ENCODE data around the gene PARL. TPM values are rescaled to one million over a fixed set of nuclear protein-coding genes. Genes with fewer than 3 reads are reported as not detected.

Gene PARL
- total and polyA plus RNA-seq, 2 donors (not counting 1 experiment from before 2014, with no cell fraction given), result 30.2 to 55.9 TPM

- H2AFZ ChIP-seq (ENCODE audit: low read length), result no peak overlapping the region
- no peaks in the 10 kb centered on the region for H3K4me1 ChIP-seq (ENCODE audit: control insufficient read depth, extremely low read depth, insufficient read depth, low read length)
- no peak overlapping the region for H3K9ac ChIP-seq (ENCODE audit: insufficient read depth, low read length)
- H3K79me2 ChIP-seq (ENCODE audit: control insufficient read depth, insufficient read depth, low read length), result no peaks in the 10 kb centered on the region
- H4K20me1 ChIP-seq (ENCODE audit: control insufficient read depth, extremely low read depth, insufficient read depth, low read length), result no peaks in the 10 kb centered on the region
- no peaks in the 10 kb centered on the region for H3K36me3 ChIP-seq (ENCODE audit: control insufficient read depth, insufficient read depth, low read length)
- H3K27me3 ChIP-seq (ENCODE audit: control insufficient read depth, insufficient read depth, low read length), result no peaks in the 10 kb centered on the region
- TF ChIP-seq CTCF (conservative IDR thresholded peaks at IDR 0.05 in 1 of 2, IDR thresholded peaks at IDR 0.05 in 1 of 2; ENCODE audit: low read depth in 1 of 2, low read length in 2 of 2) (no peak), EZH2 (IDR thresholded peaks at IDR 0.05; ENCODE audit: low read length, missing control alignments) (no peak)
- DNase-seq (ENCODE audit: low read depth in 2 of 2), result no peak
- H3K27ac ChIP-seq (ENCODE audit: insufficient read depth, low read length), result no peak overlapping the region
- H3K9me3 ChIP-seq (ENCODE audit: control insufficient read depth, insufficient read depth, low read depth, low read length), result no peaks in the 10 kb centered on the region
- H3K4me3 ChIP-seq (replicated peaks in 1 of 4; ENCODE audit: control extremely low read depth in 1 of 4, insufficient read depth in 1 of 4, low read depth in 3 of 4, low read length in 4 of 4), result no peak overlapping the region
- no peak overlapping the region for H3K4me2 ChIP-seq (ENCODE audit: extremely low read depth, insufficient read depth, low read length)
Observed at GRCh38 chr3:183911763-183912506, 27.3 kb upstream of the PARL start.

- Histone ChIP-seq H2AFZ (ENCODE audit: low read length) (no peak overlapping the region), H3K27me3 (ENCODE audit: control insufficient read depth, insufficient read depth, low read length) (no peaks in the 10 kb centered on the region), H3K36me3 (ENCODE audit: control insufficient read depth, insufficient read depth, low read length) (no peaks in the 10 kb centered on the region), H3K27ac (ENCODE audit: insufficient read depth, low read length) (no peak overlapping the region), H3K9me3 (ENCODE audit: control insufficient read depth, insufficient read depth, low read depth, low read length) (no peaks in the 10 kb centered on the region), H4K20me1 (ENCODE audit: control insufficient read depth, extremely low read depth, insufficient read depth, low read length) (no peaks in the 10 kb centered on the region), H3K4me1 (ENCODE audit: control insufficient read depth, extremely low read depth, insufficient read depth, low read length) (no peaks in the 10 kb centered on the region), H3K4me3 (replicated peaks in 1 of 4; ENCODE audit: control extremely low read depth in 1 of 4, insufficient read depth in 1 of 4, low read depth in 3 of 4, low read length in 4 of 4) (no peak overlapping the region), H3K4me2 (ENCODE audit: extremely low read depth, insufficient read depth, low read length) (no peak overlapping the region), H3K9ac (ENCODE audit: insufficient read depth, low read length) (no peak overlapping the region), H3K79me2 (ENCODE audit: control insufficient read depth, insufficient read depth, low read length) (no peaks in the 10 kb centered on the region)
- TF ChIP-seq CTCF (conservative IDR thresholded peaks at IDR 0.05 in 1 of 2, IDR thresholded peaks at IDR 0.05 in 1 of 2; ENCODE audit: low read depth in 1 of 2, low read length in 2 of 2) (no peak), EZH2 (IDR thresholded peaks at IDR 0.05; ENCODE audit: low read length, missing control alignments) (no peak)
- DNase-seq (ENCODE audit: low read depth in 2 of 2), result no peak
Observed at GRCh38 chr3:183911087-183911486, 26.4 kb upstream of the PARL start.

- no peak overlapping the region for H3K4me2 ChIP-seq (ENCODE audit: extremely low read depth, insufficient read depth, low read length)
- DNase-seq (ENCODE audit: low read depth in 2 of 2), result no peak
Observed at GRCh38 chr3:183909030-183909600, 24.4 kb upstream of the PARL start.

More at GRCh38 chr3:183909030-183909600, 24.4 kb upstream of the PARL start:
- Histone ChIP-seq H3K9me3 (ENCODE audit: control insufficient read depth, insufficient read depth, low read depth, low read length) (no peaks in the 10 kb centered on the region), H3K9ac (ENCODE audit: insufficient read depth, low read length) (no peak overlapping the region), H3K36me3 (ENCODE audit: control insufficient read depth, insufficient read depth, low read length) (no peaks in the 10 kb centered on the region), H2AFZ (ENCODE audit: low read length) (no peak overlapping the region), H3K4me3 (replicated peaks in 1 of 4; ENCODE audit: control extremely low read depth in 1 of 4, insufficient read depth in 1 of 4, low read depth in 3 of 4, low read length in 4 of 4) (no peak overlapping the region), H4K20me1 (ENCODE audit: control insufficient read depth, extremely low read depth, insufficient read depth, low read length) (no peaks in the 10 kb centered on the region), H3K79me2 (ENCODE audit: control insufficient read depth, insufficient read depth, low read length) (no peaks in the 10 kb centered on the region), H3K27ac (ENCODE audit: insufficient read depth, low read length) (no peak overlapping the region), H3K27me3 (ENCODE audit: control insufficient read depth, insufficient read depth, low read length) (no peaks in the 10 kb centered on the region), H3K4me1 (ENCODE audit: control insufficient read depth, extremely low read depth, insufficient read depth, low read length) (no peaks in the 10 kb centered on the region)
- TF ChIP-seq CTCF (conservative IDR thresholded peaks at IDR 0.05 in 1 of 2, IDR thresholded peaks at IDR 0.05 in 1 of 2; ENCODE audit: low read depth in 1 of 2, low read length in 2 of 2), result no peak
